Smooth muscle cell of the brain vasculature (primary cell): Measurements from ENCODE around the gene C14orf180.

Experiments used
- DNase-seq: peaks from one replicate; pipeline ENCODE4 v3.0.0-alpha.2; 2012; ENCODE audit warnings: low read depth, low spot score

The C14orf180 gene

GRCh38 chr14:104593710-104594136, 14.2 kb downstream of the C14orf180 start:
- DNase-seq = no peak

- DNase-seq = no peak
Observed at GRCh38 chr14:104594310-104595046, 14.9 kb downstream of the C14orf180 start.

- DNase-seq = no peak
Observed at GRCh38 chr14:104595116-104595675, 15.6 kb downstream of the C14orf180 start.

- DNase-seq = no peak
Observed at GRCh38 chr14:104595911-104596450, 16.4 kb downstream of the C14orf180 start.

- no peak for DNase-seq
Observed at GRCh38 chr14:104596451-104596918, 16.9 kb downstream of the C14orf180 start.

GRCh38 chr14:104596927-104597351, 17.4 kb downstream of the C14orf180 start:
- no peak for DNase-seq

- DNase-seq = no peak
Observed at GRCh38 chr14:104597576-104597975, 18.0 kb downstream of the C14orf180 start.

GRCh38 chr14:104598039-104598909, 18.7 kb downstream of the C14orf180 start:
- DNase-seq = no peak

- DNase-seq = no peak
Observed at GRCh38 chr14:104598910-104599273, 19.3 kb downstream of the C14orf180 start.

- no peak for DNase-seq
Observed at GRCh38 chr14:104599446-104599845, 19.9 kb downstream of the C14orf180 start.

- DNase-seq = no peak
Observed at GRCh38 chr14:104600141-104600643, 20.6 kb downstream of the C14orf180 start.

- no peak for DNase-seq
Observed at GRCh38 chr14:104600805-104601204, 21.2 kb downstream of the C14orf180 start.

- no peak for DNase-seq
Observed at GRCh38 chr14:104601786-104602185, 22.2 kb downstream of the C14orf180 start.

- no peak for DNase-seq
Observed at GRCh38 chr14:104602315-104602932, 22.9 kb downstream of the C14orf180 start.

- no peak for DNase-seq
Observed at GRCh38 chr14:104602933-104603325, 23.4 kb downstream of the C14orf180 start.

GRCh38 chr14:104603711-104604401, 24.3 kb downstream of the C14orf180 start:
- no peak for DNase-seq

GRCh38 chr14:104604458-104605449, 25.2 kb downstream of the C14orf180 start, which contains the start of gene TMEM179:
TMEM179 (minus strand) TSS chr14:104604772; CDS start chr14:104604741, 31 bp downstream.
- no peak for DNase-seq

GRCh38 chr14:104609666-104610065, 30.1 kb downstream of the C14orf180 start:
- DNase-seq = no peak

GRCh38 chr14:104610749-104611310, 31.3 kb downstream of the C14orf180 start:
- no peak for DNase-seq
